Epidermal melanocyte (primary cell): Measurements from ENCODE around the gene GUCA2A.

Experiments used
- DNase-seq: peaks from one replicate; pipeline ENCODE4 v3.0.0; 2011; ENCODE audit warnings: low spot score; ENCODE audit not compliant: insufficient read length

The GUCA2A gene

DNA sequence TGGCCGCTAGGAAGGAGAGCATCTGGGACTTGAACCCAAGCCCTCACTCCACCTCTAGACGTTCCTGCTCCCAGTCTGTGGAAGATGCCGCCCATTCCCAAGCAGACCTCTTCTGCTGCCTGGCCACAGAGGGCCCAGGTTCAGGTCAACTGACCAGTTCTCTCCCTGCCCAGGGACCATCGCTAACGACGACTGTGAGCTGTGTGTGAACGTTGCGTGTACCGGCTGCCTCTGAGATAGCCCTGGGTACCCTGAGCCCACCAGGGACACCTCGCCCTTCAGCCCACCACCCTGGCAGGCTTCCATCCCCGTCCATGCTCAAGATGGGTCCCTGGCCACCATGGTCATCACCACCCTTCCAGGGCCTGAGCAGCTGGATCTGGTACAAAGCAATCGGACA lies 9.2 kb downstream of the GUCA2A start:
- no peak for DNase-seq

DNA sequence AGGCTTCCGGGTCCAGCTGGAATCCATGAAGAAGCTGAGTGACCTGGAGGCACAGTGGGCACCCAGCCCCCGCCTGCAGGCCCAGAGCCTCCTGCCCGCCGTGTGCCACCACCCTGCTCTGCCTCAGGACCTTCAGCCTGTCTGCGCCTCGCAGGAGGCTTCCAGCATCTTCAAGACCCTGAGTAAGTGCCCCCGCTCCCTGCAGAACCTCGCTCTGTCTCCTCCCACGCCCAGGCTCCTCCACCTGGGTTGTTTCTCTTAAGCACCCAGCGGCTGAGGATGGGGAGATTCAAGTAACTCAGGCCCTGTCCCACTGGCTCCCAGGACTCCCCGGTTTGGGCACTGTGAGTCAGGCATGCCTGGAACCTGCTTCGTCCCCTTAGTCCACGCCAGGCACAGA lies 9.9 kb downstream of the GUCA2A start:
- DNase-seq, result no peak

DNA sequence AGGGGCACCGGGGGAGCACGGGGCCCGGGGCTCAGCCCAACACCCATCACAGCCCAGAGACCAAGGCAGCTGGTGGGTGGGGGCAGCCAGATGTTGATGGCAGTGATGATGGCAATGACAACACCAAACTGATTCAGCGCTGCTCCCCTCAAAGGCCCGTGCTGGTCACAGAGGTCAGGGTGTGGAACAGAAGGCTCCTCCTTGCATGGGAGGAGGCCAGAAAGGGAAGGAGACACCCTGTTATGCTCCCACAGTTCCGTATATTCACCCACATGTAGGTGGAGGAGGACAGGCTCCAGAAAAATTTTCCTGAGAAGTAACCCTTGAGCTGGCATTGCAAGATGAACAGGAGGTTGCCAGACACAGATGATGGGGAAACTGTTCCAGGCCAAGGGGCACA lies 10.9 kb downstream of the GUCA2A start:
- DNase-seq, result no peak

DNA sequence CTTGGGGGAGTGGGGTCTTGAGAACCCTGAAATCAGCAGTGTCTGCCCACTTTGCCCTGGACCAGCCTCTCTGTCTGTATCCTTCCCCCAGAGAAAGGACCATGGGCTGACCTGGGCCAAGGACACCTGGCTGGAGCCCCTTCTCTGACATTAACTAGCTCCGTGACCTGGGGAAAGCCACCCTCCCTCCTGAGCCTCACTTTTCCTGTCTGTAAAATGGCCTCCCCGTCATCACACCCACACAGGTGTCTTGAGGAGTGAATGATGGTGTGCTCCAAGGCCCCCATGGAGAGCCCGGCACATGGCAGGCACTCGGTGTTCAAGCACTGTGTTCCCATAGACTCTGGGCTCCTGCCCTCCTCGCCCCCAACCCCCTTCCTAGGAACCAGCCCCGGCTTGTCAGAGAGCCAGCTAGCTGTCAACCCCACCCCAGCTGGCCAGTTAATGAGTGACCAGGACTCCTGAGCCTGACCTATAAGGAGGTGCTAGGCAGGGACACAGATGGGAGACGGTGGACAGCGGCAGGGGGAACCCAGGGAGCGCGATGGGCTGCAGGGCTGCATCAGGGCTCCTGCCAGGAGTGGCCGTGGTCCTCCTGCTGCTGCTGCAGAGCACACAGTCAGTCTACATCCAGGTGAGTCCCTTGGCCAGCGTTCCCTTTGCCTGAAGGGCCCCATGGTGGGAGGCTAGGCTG lies 11.5 kb downstream of the GUCA2A start, which contains the start of gene GUCA2B:
TSS of gene GUCA2B (plus strand) at position 504 of the 694 bp plus-strand sequence. CDS start at position 545, 41 bp downstream.
- DNase-seq, result no peak

DNA sequence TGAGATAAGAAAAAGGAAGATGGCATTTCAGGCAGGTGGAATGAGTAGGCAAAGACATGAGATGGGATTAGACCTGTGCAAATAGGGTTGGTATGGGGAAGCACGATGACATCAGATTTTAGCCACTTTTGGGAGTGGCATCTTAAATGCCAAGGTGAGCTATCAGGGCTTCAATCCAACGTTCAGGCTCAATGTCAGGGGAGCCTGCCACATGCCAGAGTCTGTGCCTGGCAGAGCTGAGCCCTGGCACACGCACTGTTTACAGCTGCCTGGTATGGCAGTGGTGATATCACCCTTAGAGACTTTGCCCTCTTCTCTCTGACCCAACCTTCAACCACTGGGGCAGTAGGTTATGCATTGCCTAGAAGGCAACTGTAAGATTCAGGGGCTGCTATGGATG lies 12.4 kb downstream of the GUCA2A start:
- no peak for DNase-seq

DNA sequence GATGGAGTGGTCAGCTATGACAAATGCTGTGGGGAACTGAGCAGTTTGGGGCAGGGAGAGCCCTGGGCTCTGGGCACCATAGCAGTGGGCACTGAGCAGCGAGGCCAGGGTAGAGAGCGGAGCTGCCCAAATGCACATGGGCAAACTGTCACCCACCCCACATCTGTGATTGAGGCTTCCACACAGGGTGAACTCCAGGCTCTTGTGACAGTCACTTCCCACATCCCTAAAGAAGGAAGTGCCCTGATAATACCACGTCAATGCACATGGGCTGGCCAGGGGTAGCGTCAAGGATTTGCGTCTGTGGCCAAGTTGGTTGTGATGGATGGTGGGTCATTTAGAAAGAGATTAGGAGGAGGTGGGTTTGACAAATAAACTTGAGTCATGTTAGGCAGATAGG lies 13.9 kb downstream of the GUCA2A start:
- no peak for DNase-seq

DNA sequence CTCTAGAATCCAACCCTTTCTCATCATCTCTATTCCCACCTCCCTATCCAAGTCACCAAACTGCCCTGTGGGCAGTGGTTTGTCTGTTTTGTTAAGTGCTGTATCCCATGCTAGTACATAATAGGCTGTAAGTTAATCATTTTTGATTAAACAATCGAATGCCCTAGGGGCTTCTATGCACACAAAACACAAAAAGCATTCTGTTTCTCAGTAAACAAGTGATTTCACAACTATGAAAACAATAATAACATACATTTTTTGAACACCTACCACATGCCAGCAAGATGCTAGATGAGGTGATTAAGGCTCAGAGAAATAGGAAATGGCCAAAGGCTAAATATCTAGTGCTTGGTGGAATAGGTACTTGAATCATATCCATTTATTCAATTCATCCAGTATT lies 16.4 kb downstream of the GUCA2A start:
- no peak for DNase-seq

DNA sequence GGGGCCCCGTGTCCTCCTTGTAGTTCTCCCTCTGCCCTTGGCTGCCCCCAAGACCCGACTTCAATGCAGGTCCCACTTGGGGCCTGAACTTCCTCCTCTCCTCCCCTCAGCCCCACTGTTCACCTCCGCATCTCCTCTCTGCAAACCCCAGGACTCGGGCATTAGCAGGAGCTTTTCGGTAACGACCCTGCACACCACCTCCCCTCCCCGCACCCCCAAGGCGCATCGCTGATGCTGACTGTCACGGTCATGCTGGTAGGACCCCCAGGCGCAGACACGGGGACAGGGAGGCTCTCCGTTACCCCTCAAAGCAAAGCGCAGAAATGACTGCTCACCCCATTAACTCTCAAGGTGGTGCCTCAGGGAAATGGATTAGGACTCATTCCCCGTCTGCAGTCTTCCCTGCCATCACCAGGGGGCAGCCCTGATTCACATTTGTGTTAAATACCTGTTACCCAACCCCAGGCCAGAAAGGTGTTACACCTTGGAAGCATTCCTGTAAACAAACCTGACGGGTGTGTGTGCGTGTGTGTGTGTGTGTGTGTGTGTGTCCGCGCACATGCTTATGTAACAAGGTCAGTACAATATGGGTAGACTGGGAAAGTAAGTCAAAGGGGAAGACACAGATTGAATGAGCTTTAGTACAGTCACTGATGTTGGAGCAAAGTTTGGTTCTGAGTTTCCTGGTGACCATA lies 17.8 kb downstream of the GUCA2A start:
- peak; percentile 50 for DNase-seq

DNA sequence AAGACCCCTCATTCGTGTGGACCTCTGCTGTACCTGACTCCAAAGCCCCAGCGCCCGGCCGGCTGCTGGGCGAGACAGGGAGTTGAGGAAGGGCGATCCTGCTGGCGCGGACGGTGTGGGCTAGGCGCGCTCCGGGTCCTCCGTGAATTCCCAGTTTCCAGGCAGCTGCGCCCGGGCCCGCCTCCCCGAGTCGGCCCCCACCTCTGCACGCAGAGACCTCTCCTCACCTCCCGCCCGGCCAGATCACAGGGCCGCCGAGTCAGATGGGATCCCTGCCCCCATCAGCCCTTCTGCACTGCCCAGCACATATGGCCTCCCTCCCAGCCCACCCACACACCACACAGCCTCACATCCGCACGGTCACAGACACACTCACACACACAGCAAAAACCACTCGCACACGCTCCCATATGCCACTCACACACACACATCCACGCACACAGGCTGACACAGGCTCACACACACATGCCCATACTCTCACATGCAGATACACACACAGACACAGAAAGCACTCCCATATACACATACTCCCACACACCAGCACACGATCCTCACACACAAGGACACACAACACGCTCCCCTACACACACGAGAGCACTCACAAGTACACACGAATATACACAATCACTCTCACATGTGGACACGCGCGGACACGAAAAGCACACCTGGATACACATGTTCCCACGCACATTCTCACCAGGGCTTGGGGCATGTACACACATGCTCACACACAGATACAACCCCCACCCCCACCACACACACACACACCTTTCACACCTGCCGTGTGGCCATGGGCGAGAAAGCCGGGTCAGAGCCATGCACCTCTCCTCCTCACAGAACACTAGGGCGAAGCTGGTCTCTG lies 18.6 kb downstream of the GUCA2A start:
- no peak for DNase-seq

DNA sequence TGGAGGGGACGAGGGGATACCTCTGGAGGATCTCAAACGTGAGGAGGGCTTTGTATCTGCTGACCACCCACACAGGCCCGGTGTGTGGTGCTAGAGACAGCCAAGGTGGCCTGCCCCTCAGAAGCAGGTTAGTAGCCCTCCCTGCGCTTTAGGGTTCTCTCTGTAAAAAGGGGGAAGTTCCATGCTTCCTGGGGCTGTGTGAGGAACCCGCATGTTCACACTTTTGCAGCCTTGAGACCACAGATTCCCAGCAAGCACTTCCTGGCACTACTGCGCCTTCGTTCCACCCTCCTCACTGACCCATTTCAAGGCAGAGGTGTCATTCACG lies 19.2 kb downstream of the GUCA2A start:
- DNase-seq, result no peak

DNA sequence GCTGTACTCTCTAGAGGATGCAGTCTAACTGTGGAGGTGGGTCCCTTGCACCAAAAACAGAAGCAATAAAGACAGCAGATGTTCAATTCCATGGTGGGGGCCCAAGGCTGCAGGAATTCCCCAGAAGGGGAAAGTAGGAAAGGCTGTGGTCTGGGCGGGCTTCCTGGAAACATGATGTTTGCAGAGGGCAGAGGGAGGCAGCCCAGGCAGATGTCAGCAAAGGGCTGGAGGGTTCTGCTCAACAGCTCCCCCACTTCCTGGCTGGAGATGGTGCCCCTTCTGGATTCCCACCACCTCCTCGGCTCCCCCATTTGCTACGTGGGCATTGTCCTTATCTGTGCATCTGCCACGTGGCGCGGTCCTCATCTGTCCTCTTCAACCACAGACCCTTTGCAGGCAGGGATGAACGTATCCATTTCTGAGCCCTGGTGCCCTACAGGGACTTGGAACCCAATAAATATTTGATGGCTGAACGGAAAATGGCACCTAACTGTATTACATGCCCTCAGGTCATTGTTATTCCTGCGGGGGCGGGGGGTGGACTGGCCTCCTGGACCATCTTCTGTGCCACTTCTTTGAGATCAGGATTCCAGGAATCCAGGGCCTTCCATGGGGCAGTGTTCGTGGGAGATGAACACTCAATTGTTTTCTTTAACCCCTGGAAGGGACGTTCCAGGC lies 19.7 kb downstream of the GUCA2A start:
- no peak for DNase-seq

DNA sequence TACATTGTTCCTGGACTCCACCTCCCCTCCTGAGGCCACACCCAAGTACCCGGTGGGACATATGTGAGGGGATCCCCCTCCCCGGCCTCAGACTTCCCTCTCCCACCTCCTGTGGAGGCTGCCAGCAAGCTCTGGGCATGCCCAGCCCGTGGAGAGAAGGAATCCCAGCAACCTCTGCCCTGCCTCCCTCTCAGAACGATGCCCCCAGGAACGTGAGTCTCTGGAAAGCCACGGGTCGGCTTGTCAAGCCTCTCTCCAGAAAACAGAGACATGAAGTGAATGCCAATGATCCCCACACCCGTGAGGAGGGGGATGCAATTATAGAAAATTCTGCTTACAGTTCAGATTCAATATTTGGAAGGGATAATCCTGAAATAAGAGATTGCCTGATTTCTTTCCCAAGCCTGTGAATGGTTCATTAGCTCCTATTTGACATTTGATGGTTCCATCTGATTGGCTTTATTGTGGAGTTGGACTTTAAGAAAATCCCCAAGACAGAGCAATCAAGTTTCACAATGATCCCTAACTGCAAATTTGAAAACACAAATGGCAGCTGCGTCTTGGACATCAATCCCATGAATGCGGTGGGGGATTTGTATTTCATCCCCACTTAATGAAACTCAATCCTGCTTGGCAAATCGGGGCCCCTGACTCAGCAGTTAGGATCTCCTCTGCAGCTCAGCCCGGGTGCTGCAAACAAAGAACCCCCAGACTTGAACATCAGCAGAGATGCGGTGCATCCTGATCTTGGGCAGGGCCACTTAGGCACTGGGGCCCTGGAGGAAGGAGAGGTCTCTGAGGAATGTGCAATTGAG lies 20.4 kb downstream of the GUCA2A start:
- DNase-seq, result no peak

DNA sequence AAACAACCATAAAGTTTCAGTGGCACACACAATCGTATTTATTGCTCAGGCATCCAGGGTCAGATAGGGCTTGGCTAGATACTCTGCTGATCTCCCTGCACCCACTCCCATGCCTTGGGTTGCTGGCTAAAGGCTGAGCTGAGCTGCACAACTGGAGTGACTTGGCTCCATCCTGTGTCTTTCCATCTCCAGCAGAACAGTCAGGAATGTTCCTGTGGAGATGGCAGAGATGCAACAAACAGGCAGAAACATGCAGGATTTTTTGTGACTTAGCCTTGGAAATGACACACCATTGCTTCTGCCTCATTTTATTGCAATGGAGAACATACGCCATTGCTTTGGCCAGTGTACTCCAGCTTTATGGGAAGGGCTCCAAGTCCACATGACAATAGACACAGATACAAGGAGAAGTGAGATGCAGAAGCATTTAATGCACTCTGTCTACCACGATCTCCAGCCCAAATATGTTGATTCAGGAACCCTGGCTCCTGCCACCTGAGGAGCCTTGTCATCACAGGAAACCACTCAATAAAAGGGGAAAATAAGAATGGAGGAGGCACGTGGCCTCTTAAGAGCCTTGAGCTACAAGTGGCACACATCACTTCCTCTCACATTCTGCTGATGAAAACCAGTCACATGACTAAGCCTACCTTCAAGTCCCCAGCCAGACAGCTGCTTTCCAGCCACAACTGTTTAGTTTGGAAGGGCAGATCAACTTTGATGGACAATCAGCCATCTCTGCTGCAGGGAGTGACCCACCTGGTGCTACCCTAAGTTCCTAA lies 21.5 kb downstream of the GUCA2A start:
- DNase-seq, result no peak

DNA sequence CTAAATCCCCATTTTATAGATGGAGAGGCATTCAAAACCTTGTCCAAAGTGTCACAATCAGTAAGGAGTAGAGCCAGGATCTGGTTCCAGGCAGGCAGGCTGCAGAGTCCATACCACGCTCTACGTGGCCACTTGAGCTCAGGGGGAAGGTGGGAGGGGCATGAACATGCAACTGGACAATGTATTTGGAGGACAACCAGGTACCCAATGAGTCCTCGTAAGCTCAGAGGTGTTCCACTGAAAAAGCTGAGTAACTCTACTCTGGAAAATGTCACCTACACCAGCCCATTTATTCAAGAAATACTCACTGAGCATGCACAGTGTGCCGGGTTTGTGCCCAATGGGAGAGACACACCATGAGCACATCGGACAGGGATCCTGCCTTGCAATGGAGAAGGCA lies 22.6 kb downstream of the GUCA2A start:
- DNase-seq, result no peak

DNA sequence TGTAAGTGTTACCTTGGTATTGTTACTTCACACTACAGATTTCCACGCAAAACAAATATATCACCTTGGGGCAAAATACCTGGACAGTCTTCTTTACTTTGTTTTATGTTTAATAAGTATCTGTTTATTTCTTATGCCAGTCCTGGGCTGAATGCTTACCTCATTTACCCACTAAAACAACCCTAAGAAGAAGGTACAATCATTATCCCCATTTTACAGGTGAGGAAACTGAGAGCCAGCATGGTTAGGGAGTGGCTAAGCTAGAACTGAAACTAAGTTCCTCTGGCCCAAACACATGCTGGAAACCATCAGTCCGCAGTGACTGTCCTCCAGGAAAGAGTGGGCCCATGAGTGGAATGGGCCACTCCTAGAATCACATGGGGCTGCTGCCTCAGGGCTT lies 24.4 kb downstream of the GUCA2A start:
- no peak for DNase-seq

DNA sequence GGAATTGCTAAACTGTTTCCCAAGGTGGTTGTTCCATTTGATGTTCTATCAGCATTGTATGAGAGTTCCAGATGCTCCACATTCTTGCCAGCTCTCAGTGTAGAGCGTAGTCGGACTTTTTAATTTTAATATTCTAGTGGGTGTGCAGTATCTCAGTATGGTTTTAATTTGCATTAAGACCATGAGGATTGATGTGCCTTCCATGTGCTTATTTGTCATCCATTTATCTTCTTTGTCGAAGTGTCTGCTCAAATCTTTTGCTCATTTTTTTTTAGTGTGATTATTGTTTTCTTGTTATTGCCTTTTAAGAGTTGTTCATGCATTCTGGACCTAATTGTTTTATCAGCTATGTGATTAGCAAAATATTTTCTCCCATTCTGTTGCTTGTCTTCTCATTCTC lies 25.1 kb downstream of the GUCA2A start:
- DNase-seq, result no peak

DNA sequence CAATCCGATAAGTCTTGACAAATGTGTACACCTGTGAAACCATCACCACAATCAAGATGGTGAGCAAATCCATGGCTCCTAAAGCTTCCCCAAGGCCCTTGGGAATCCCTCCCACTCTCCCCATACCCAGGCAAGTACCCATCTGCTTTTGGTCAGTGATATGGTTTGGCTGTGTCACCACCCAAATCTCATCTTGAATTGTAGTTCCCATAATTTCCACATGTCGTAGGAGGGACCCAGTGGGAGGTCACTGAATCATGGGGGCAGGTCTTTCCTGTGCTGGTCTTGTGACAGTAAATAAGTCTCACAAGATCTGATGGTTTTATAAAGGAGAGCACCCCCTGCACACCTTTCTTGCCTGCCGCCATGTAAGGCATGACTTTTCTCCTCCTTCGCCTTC lies 26.0 kb downstream of the GUCA2A start:
- DNase-seq, result no peak

DNA sequence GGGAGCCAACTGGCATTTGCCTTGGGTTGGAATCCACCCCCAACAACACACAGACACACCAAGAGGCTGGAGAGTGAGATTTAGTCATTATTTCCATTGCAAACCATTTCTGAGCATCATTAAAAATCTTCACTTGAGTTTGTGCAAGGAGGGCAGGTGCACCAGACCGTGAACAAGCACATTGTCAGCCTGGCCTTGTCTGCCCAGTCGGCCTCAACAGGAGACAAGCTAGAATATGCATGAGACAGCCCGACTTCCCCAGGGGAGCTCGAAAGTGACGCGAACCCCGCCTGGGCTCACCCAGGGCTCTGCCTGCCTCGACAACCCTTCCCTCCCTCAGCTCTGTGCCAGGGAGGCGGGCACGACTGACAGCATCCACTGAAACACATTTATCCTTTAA lies 26.8 kb downstream of the GUCA2A start:
- DNase-seq, result no peak

DNA sequence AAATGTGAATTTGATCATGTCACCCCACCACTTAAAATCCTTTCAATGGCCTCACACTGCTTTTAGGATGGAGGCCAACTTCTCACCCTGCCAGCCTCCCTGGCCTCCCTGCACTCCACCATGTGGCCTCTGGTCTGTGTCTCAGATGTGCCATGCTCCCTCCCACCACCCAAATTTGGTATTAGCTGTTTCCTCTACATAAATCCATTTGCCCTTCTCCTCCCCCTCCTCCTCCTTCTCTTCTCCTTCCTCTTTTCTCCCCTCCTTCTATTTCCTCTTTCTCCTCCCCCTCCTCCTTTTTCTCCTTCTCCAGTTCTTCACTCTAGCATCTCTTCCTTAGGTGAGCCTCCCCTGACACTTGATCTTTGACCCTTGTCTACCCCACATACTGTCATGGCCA lies 28.1 kb downstream of the GUCA2A start:
- DNase-seq, result no peak

DNA sequence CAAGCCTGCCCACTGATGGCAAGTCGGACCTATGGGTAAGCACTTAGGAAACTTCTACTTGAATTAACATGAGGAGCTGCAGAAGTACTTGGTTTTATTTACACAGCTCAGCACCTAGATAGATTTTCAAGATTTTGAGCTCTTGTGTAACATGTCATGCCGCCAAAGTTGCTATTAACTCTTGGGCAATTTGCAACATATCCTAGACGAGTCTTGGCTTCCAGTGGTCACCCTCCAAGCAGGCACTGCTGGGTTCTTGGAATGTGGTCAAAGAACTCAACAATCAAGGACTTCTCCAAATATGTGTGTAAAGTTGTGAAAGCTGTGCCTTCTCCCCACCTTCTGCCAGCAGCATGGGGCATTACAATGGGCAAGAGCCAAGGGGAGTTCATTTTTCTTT lies 29.1 kb downstream of the GUCA2A start:
- DNase-seq, result no peak
